Measurements from ENCODE around the gene GABRD. TPM values are rescaled to one million over a fixed set of nuclear protein-coding genes. Genes with fewer than 3 reads are reported as not detected.

The GABRD gene
- total and polyA plus RNA-seq, 2 of the 13 experiments (the other 11 are each of a cell fraction or from before 2014, with no cell fraction given), result not detected

- TF ChIP-seq, protein P1, sequence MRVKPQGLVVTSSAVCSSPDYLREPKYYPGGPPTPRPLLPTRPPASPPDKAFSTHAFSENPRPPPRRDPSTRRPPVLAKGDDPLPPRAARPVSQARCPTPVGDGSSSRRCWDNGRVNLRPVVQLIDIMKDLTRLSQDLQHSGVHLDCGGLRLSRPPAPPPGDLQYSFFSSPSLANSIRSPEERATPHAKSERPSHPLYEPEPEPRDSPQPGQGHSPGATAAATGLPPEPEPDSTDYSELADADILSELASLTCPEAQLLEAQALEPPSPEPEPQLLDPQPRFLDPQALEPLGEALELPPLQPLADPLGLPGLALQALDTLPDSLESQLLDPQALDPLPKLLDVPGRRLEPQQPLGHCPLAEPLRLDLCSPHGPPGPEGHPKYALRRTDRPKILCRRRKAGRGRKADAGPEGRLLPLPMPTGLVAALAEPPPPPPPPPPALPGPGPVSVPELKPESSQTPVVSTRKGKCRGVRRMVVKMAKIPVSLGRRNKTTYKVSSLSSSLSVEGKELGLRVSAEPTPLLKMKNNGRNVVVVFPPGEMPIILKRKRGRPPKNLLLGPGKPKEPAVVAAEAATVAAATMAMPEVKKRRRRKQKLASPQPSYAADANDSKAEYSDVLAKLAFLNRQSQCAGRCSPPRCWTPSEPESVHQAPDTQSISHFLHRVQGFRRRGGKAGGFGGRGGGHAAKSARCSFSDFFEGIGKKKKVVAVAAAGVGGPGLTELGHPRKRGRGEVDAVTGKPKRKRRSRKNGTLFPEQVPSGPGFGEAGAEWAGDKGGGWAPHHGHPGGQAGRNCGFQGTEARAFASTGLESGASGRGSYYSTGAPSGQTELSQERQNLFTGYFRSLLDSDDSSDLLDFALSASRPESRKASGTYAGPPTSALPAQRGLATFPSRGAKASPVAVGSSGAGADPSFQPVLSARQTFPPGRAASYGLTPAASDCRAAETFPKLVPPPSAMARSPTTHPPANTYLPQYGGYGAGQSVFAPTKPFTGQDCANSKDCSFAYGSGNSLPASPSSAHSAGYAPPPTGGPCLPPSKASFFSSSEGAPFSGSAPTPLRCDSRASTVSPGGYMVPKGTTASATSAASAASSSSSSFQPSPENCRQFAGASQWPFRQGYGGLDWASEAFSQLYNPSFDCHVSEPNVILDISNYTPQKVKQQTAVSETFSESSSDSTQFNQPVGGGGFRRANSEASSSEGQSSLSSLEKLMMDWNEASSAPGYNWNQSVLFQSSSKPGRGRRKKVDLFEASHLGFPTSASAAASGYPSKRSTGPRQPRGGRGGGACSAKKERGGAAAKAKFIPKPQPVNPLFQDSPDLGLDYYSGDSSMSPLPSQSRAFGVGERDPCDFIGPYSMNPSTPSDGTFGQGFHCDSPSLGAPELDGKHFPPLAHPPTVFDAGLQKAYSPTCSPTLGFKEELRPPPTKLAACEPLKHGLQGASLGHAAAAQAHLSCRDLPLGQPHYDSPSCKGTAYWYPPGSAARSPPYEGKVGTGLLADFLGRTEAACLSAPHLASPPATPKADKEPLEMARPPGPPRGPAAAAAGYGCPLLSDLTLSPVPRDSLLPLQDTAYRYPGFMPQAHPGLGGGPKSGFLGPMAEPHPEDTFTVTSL (CRISPR knock-in tag; IDR thresholded peaks at IDR 0.05; ENCODE audit: borderline replicate concordance), result peak; percentile 33; the same call in 1 of the 2 replicates
- TF ChIP-seq EP300 (IDR thresholded peaks at IDR 0.05; ENCODE audit: low read depth in 2 of 2, low read length in 2 of 2) (no peak; a peak in 1 of 4 replicates), EP300 (CRISPR knock-in tag; IDR thresholded peaks at IDR 0.05; ENCODE audit: borderline replicate concordance) (no peak), PREB (CRISPR knock-in tag; IDR thresholded peaks at IDR 0.05) (no peak), EHMT2 (IDR thresholded peaks at IDR 0.05; ENCODE audit: borderline replicate concordance, low read depth, low read length) (no peak), ASH2L (IDR thresholded peaks at IDR 0.05; ENCODE audit: insufficient read length, low read depth, low read length) (peak; percentile 51), FIP1L1 (IDR thresholded peaks at IDR 0.05; ENCODE audit: borderline replicate concordance, insufficient read depth, low read depth, low read length) (no peak), ZBED4 (CRISPR knock-in tag; IDR thresholded peaks at IDR 0.05; ENCODE audit: borderline replicate concordance) (0 out of 2 replicates have a peak, but pooled peaks have one; percentile 29), PTBP1 (IDR thresholded peaks at IDR 0.05; ENCODE audit: low read depth, low read length, poor library complexity, severe bottlenecking) (no peak), POLR2AphosphoS2 (IDR thresholded peaks at IDR 0.05; ENCODE audit: low read depth, low read length) (no peak), RBM39 (IDR thresholded peaks at IDR 0.05; ENCODE audit: low read depth, low read length, poor library complexity, severe bottlenecking) (no peak), SP1 (IDR thresholded peaks at IDR 0.05) (no peak), SP1 (CRISPR knock-in tag; IDR thresholded peaks at IDR 0.05) (no peak), HNRNPL (IDR thresholded peaks at IDR 0.05; ENCODE audit: low read depth, low read length) (peak; percentile 83; the same call in 1 of the 2 replicates)
- TF ChIP-seq, protein P2, sequence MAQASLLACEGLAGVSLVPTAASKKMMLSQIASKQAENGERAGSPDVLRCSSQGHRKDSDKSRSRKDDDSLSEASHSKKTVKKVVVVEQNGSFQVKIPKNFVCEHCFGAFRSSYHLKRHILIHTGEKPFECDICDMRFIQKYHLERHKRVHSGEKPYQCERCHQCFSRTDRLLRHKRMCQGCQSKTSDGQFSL (CRISPR knock-in tag; IDR thresholded peaks at IDR 0.05), result 0 out of 2 replicates have a peak, but pooled peaks have one; percentile 21
Observed at GRCh38 chr1:2046953-2047748, 28.0 kb downstream of the GABRD start (continued).

Data from HepG2 (cell line).